Activated T-cell treated with anti-CD3 and anti-CD28 coated beads for 4 hours (primary cell): ENCODE results near the gene NXF2B.
"Not testable (repeated sequence)": the region's sequence is repeated elsewhere in the genome, so short reads cannot be mapped to it uniquely, and the experiment has no call there.

Source experiments
- DNase-seq: peaks from one replicate; pipeline ENCODE4 v3.0.0-alpha.2; 2020

Gene NXF2B

GRCh38 chrX:102439908-102440307, at the start of gene NXF2B:
Gene NXF2B (minus strand): TSS chrX:102440008. CDS start chrX:102380036, 59,972 bp downstream.
- not testable (repeated sequence) for DNase-seq

- DNase-seq = not testable (repeated sequence)
Measured at GRCh38 chrX:102478765-102479164, 39.0 kb upstream of the NXF2B start.

- DNase-seq = not testable (repeated sequence)
Measured at GRCh38 chrX:102471762-102472220, 32.0 kb upstream of the NXF2B start, which contains the start of gene TCP11X2. Gene TCP11X2 (minus strand): TSS chrX:102471812.

- DNase-seq = not testable (repeated sequence)
Measured at GRCh38 chrX:102470215-102470614, 30.4 kb upstream of the NXF2B start.

GRCh38 chrX:102458615-102459014, 18.8 kb upstream of the NXF2B start:
- DNase-seq = not testable (repeated sequence)

GRCh38 chrX:102414493-102414892, 25.3 kb downstream of the NXF2B start:
- DNase-seq = not testable (repeated sequence)

- peak; percentile 50 for DNase-seq
Measured at GRCh38 chrX:102345916-102346315, 93.9 kb downstream of the NXF2B start.

- no peak for DNase-seq
Measured at GRCh38 chrX:102341867-102342266, 97.9 kb downstream of the NXF2B start.

GRCh38 chrX:102339312-102340298, 100.2 kb downstream of the NXF2B start:
- DNase-seq = no peak

GRCh38 chrX:102338162-102338561, 101.6 kb downstream of the NXF2B start:
- no peak for DNase-seq
